Nephron (organoid): ENCODE data around the gene BABAM2.
A peak's percentile ranks its signal among the peaks of the same experiment; 100 is the strongest.

Experiments used
- H3K27ac Mint-ChIP-seq, 3 experiments: 2 replicates each; pipeline ENCODE4 v1.8.0; 2020; ENCODE audit warnings: mixed read lengths in 3 of 3, mild to moderate bottlenecking in 2 of 3, moderate library complexity in 1 of 3
- H3K27me3 Mint-ChIP-seq: 2 replicates; pipeline ENCODE4 v1.8.0; 2021; ENCODE audit warnings: low read depth, mild to moderate bottlenecking, moderate library complexity, mixed read lengths
- H3K36me3 Mint-ChIP-seq: 2 replicates; pipeline ENCODE4 v1.8.0; 2020; ENCODE audit warnings: low read depth, mixed read lengths
- H3K4me1 Mint-ChIP-seq: 2 replicates; pipeline ENCODE4 v1.8.0; 2020; ENCODE audit warnings: mixed read lengths
- H3K4me3 Mint-ChIP-seq, 3 experiments: 2 replicates each; pipeline ENCODE4 v1.8.0; 2020; ENCODE audit warnings: mild to moderate bottlenecking in 3 of 3, mixed read lengths in 3 of 3, moderate library complexity in 2 of 3
- H3K9me3 Mint-ChIP-seq: 2 replicates; pipeline ENCODE4 v1.8.0; 2020; ENCODE audit warnings: mixed read lengths
- TF ChIP-seq, protein P1 (sequence below), 3 experiments: fragments of 200-600 bp; sonication (generic); IDR thresholded peaks; one replicate each; pipeline ENCODE4 v1.5.0; 2021; ENCODE audit warnings: antibody characterized with exemption in 3 of 3; ENCODE audit not compliant: unreplicated experiment in 3 of 3

The BABAM2 gene

DNA sequence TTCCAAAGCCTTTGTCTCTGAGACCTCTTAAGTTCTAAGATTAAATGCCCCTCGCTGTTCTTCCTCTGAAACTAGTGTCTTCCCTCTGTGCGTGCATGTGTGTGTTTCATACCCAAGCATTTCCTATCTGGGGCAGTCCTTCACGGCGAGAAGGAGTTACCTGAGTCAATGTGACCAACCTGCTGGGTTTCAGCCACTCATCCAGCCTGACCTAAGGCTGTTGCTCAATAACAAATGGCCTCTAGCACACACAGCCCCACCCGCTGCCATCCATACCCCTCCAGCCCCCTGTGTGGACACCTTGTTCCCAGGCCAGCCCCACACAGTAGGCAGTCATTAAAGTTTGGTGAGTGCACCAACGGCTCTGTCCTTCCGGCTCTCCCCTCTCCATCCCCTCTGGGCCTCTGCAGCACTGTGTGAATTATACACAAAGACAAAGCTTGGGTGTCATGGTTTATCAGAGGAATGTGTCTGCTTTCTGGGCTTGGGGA, 448.3 kb downstream of the BABAM2 start:
- H3K27me3 Mint-ChIP-seq: no peaks in the 10 kb centered on the region

DNA sequence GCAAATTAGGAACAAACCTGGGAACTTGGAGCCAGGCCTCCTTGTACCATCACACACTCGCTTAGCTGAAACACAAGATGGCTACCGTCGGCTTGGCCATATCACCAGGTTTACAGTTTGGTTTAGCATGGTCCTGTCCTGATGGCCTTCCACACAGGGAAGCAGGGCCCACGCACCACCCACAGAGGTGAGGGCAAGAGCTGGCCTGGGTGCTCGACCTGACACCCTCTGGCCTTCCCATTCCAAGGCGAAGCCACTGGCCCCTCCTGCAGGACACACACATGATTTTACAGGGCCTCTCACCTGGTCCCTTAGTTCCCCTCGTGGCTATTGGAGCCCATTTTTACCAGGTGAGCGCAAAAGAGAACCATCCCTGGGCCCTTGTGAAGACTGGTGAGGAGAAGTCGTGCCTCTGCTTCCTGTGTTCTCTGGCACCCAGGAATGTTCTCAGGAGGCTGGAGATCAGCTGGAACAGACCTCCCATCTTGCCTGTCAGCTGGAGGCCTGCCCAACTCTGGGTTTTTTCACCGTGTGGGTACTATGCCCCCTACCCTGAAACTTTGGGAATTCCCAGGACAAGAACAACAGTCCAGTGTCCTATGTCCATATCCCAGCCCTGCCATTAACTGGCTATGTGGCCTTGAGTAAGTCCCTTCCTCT, 449.1 kb downstream of the BABAM2 start:
- Mint-ChIP-seq H3K27me3 (no peaks in the 10 kb centered on the region), H3K9me3 (no peaks in the 10 kb centered on the region), H3K27ac (peak overlapping the region; percentile 86 to 96 (median 92)), H3K4me1 (peaks cover 77% of the 10 kb centered on the region), H3K4me3 (peak overlapping the region in 1 of 3 experiments; percentile 17), H3K36me3 (no peaks in the 10 kb centered on the region)
- TF ChIP-seq, protein P1, sequence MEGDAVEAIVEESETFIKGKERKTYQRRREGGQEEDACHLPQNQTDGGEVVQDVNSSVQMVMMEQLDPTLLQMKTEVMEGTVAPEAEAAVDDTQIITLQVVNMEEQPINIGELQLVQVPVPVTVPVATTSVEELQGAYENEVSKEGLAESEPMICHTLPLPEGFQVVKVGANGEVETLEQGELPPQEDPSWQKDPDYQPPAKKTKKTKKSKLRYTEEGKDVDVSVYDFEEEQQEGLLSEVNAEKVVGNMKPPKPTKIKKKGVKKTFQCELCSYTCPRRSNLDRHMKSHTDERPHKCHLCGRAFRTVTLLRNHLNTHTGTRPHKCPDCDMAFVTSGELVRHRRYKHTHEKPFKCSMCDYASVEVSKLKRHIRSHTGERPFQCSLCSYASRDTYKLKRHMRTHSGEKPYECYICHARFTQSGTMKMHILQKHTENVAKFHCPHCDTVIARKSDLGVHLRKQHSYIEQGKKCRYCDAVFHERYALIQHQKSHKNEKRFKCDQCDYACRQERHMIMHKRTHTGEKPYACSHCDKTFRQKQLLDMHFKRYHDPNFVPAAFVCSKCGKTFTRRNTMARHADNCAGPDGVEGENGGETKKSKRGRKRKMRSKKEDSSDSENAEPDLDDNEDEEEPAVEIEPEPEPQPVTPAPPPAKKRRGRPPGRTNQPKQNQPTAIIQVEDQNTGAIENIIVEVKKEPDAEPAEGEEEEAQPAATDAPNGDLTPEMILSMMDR (IDR thresholded peaks at IDR 0.05; ENCODE audit: unreplicated experiment in 3 of 3): no peak

More for the DNA sequence above, 448.3 kb downstream of the BABAM2 start:
- Mint-ChIP-seq H3K9me3 (no peaks in the 10 kb centered on the region), H3K27ac (peak overlapping the region; percentile 86 to 96 (median 92)), H3K4me1 (peaks cover 77% of the 10 kb centered on the region), H3K36me3 (no peaks in the 10 kb centered on the region), H3K4me3 (peak overlapping the region in 2 of 3 experiments; percentile 5 to 17)
- TF ChIP-seq, protein P1 (IDR thresholded peaks at IDR 0.05; ENCODE audit: unreplicated experiment in 3 of 3): no peak

DNA sequence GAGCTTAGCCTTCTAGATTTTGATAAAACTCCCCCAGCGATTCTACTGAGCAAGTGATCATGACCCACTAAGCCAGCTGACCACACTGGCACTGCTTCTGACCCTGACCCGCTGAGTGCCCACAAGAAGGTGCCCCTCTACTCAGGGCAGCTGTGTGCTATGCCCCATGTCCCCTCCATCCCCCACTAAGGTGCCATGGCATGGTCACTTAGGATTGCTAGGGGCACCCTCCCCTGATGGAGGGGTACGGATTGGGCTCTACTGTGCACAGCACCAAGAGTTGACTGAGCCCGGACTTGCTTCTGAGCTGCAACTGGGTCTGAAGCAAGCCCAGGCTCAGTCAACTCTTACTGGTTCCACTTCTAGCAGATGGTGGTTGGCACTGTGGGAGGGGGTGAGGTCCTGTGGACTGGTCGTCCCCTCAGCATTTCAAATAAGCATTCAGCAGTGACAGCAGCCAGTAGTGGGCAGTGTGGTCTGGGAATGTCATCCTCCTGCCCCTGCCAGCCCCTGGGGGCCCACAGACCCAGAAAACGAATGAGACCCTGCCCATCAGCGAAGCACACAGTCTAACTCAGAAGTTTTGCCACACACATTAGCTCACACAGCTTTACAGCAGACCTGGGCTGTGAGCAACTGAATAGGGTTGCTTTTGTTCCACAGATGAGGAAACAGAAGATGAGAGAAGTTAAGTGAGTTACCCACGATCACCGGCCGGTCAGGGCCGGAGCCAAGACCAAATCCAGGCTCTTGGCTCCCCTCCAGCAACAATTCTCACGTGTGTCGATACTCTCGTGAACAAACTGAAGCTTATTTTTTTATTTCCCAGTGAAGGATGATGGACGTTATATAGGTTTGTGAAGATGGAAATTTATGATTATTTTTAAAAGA, 450.0 kb downstream of the BABAM2 start:
- Mint-ChIP-seq H3K9me3 (no peaks in the 10 kb centered on the region), H3K4me1 (peaks cover 76% of the 10 kb centered on the region), H3K27ac (peak overlapping the region in 2 of 3 experiments; percentile 72 to 91), H3K36me3 (no peaks in the 10 kb centered on the region), H3K4me3 (no peak overlapping the region), H3K27me3 (no peaks in the 10 kb centered on the region)
- TF ChIP-seq, protein P1 (IDR thresholded peaks at IDR 0.05; ENCODE audit: unreplicated experiment in 3 of 3): no peak

DNA sequence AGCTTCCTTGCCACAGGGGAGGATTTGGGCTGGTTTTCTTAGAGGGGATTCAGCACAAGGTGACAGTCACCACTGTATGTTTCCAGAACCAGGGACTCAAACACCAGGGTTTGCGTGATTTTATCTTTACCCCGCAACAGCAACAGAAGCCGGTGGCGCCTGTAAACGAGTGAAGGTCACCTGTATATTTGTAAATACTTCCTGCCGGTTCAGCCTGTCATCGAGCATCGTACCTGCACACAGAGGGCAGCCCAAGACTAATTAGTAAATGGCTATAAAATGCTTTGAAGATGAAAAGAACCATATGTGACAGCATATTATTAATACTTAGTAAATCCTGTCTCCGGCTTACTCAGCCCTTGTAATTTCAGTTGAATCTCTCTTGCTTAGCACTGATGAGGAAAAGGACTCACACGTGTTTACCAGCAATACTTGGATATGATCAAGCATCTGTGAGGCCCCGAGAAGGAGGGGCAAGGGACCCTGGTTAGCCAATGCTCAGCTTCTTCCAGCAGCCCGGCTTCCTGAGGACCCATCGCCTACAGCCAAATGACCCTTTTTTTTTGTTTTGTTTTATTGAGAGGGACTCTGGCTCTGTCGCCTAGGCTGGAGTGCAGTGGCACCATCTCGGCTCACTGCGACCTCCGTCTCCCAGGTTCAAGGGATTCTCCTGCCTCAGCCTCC, 450.8 kb downstream of the BABAM2 start:
- no peaks in the 10 kb centered on the region for H3K36me3 Mint-ChIP-seq
- no peaks in the 10 kb centered on the region for H3K9me3 Mint-ChIP-seq
- TF ChIP-seq, protein P1 (IDR thresholded peaks at IDR 0.05; ENCODE audit: unreplicated experiment in 3 of 3): no peak
- H3K4me3 Mint-ChIP-seq: no peak overlapping the region
- no peaks in the 10 kb centered on the region for H3K27me3 Mint-ChIP-seq
- peak overlapping the region in 2 of 3 experiments; percentile 72 to 91 for H3K27ac Mint-ChIP-seq
- H3K4me1 Mint-ChIP-seq: peaks cover 73% of the 10 kb centered on the region

DNA sequence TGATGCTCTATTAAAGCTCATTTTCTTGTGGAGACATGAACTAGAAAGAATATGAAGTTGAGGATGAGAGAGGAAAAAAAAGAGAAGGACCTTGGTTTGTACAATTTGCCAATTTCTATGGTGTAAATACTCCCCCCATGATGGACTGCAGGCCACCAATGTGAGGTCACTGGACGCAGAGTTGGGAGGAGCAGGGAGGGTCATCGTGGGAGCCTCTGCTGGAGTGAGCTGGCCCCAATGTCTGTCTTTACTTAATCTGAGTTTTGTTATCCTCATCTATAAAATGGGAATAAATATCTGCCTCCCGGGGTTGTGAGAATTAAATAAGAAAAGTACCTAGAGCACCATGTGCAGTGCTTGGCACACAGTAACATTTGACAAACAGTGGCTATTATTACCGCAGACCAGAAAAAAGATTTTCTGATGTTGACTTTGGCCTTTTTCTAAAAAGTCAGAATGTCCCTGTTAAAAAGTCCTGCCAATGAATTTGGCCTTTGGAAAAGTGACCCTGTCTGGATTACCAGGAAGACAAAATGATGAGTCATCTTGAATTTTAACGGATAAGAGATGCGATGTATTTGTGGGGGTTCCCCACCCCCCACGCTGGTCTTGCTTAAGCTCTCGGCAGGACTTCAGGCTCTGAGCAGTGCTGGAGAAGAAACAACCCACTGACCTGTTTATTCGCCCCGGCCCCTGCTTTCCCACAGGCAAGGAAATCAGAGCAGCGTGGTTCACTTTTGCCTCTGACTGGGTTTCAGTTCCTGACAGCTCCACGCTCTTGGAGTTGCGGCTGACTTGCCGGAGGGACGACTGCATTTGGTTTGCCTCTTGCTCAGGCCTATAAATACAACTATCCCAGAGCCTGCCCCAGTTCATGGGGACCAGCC, 451.8 kb downstream of the BABAM2 start:
- Mint-ChIP-seq H3K4me3 (peak overlapping the region in 2 of 3 experiments; percentile 12 to 23), H3K36me3 (no peaks in the 10 kb centered on the region), H3K4me1 (peaks cover 75% of the 10 kb centered on the region)

More for the DNA sequence above, 451.8 kb downstream of the BABAM2 start:
- TF ChIP-seq, protein P1 (IDR thresholded peaks at IDR 0.05; ENCODE audit: unreplicated experiment in 3 of 3): no peak
- Mint-ChIP-seq H3K27ac (peak overlapping the region; percentile 26 to 91 (median 87)), H3K27me3 (no peaks in the 10 kb centered on the region), H3K9me3 (no peaks in the 10 kb centered on the region)
